Upper lobe of left lung (tissue), 6 donors: ENCODE data around the gene FARP1. TPM values are rescaled to one million over a fixed set of nuclear protein-coding genes. Genes with fewer than 3 reads are reported as not detected.

Source experiments
- ATAC-seq, 2 donors: fragments of 200-7000 bp; cut with Tn5 transposase; one replicate each; pipeline ENCODE4 v1.9.1; 2022; ENCODE audit warnings: mild to moderate bottlenecking in 2 of 2, moderate library complexity in 2 of 2; ENCODE audit not compliant: low FRiP score in 2 of 2
- DNase-seq, 2 donors: peaks; one replicate each; pipeline ENCODE4 v3.0.0-alpha.2; 2019 to 2020
- H3K27ac ChIP-seq, 4 donors: fragments of 200-600 bp; sonication (generic); one replicate each; pipeline ENCODE4 v1.5.1; 2016 to 2019
- H3K27me3 ChIP-seq, 4 donors: fragments of 200-600 bp; sonication (generic); one replicate each; pipeline ENCODE4 v1.5.1; 2017 to 2019
- H3K36me3 ChIP-seq, 4 donors: fragments of 200-600 bp; sonication (generic); one replicate each; pipeline ENCODE4 v1.5.1; 2016 to 2019
- H3K4me1 ChIP-seq, 4 donors: fragments of 200-600 bp; sonication (generic); one replicate each; pipeline ENCODE4 v1.5.1; 2018 to 2019
- H3K4me3 ChIP-seq, 4 donors: fragments of 200-600 bp; sonication (generic); one replicate each; pipeline ENCODE4 v1.5.1; 2017 to 2019; ENCODE audit warnings: mild to moderate bottlenecking in 2 of 4, moderate library complexity in 1 of 4
- H3K9me3 ChIP-seq, 4 donors: fragments of 200-600 bp; sonication (generic); one replicate each; pipeline ENCODE4 v1.5.1; 2018 to 2019
- CTCF ChIP-seq, 6 experiments: fragments of 450-650 bp in 4 of 6; fragments of 200-600 bp in 2 of 6; sonication (generic) in 2 of 6; IDR thresholded peaks; one replicate each; pipeline ENCODE4 v1.5.1; 2016 to 2019; ENCODE audit warnings: antibody characterized with exemption in 6 of 6
- EP300 ChIP-seq, 4 donors: sonication (generic); formaldehyde crosslinking; IDR thresholded peaks; one replicate each; pipeline ENCODE4 v1.5.1; 2017; ENCODE audit warnings: antibody characterized with exemption in 4 of 4, control low read depth in 2 of 4
- POLR2A ChIP-seq, 4 donors: fragments of 450-650 bp; IDR thresholded peaks; one replicate each; pipeline ENCODE4 v1.5.1; 2016 to 2017; ENCODE audit warnings: antibody characterized with exemption in 4 of 4, mild to moderate bottlenecking in 2 of 4
- POLR2AphosphoS5 ChIP-seq, 2 donors: sonication (generic); formaldehyde crosslinking; IDR thresholded peaks; one replicate each; pipeline ENCODE4 v1.5.1; 2017; ENCODE audit warnings: antibody characterized with exemption in 2 of 2
- WGBS, 2 donors: methylation state at CpG; one replicate each; pipeline ENCODE4 v1.1.5; 2017 to 2018; 5-methylcytosine and 5-hydroxymethylcytosine counted together
- total RNA-seq, 6 donors: library from RNA; depleted of rRNA in 4 of 6; stranded (reverse); fragments of >200 nt in 4 of 6; gene quantifications; one replicate each; pipeline versions ENCODE4 v1.1.0 to v1.2.1, GENCODE V29; 2016 to 2021
- donor health status: DM: no; HTN: no; CAD: no; lungs with moderate emphysema.
- donor health status: DM: no; HTN: yes; CAD: no; lungs with severe emphysema.

The FARP1 gene
- total RNA-seq, 6 donors from 2014 or later, result 65.7 to 111 (median 91.8) TPM

- H3K9me3 ChIP-seq, result no peaks in the 10 kb centered on the region
- 83 to 96% methylated on average over 4 to 6 of the region's 6 CpGs for WGBS, 2 donors
- peaks cover 6 to 30% (median 12%) of the 10 kb centered on the region in 4 donors for H3K4me1 ChIP-seq
- peaks cover 9 to 87% (median 55%) of the 10 kb centered on the region in 4 donors for H3K36me3 ChIP-seq
- H3K27ac ChIP-seq, result peak overlapping the region in 1 of 4 donors; percentile 9
- ATAC-seq, result no peak
- no peak for TF ChIP-seq POLR2AphosphoS5 (IDR thresholded peaks at IDR 0.05)
- no peak for TF ChIP-seq EP300 (IDR thresholded peaks at IDR 0.05)
- TF ChIP-seq POLR2A (IDR thresholded peaks at IDR 0.05), result no peak
- no peak for TF ChIP-seq CTCF (IDR thresholded peaks at IDR 0.05)
- no peak overlapping the region for H3K4me3 ChIP-seq
- DNase-seq, result no peak
- no peaks in the 10 kb centered on the region for H3K27me3 ChIP-seq
Observed at GRCh38 chr13:98456413-98456845, 313.5 kb downstream of the FARP1 start.

- DNase-seq, result peak in 1 of 2 donors; percentile 44
- H3K36me3 ChIP-seq, result peaks cover 9 to 86% (median 56%) of the 10 kb centered on the region in 4 donors
- peaks cover 6 to 26% (median 10%) of the 10 kb centered on the region in 4 donors for H3K4me1 ChIP-seq
- no peak overlapping the region for H3K27ac ChIP-seq
- H3K9me3 ChIP-seq, result no peaks in the 10 kb centered on the region
- H3K4me3 ChIP-seq, result no peak overlapping the region
- no peaks in the 10 kb centered on the region for H3K27me3 ChIP-seq
- ATAC-seq, result no peak
- WGBS, 2 donors, result 91 to 94% methylated on average over 13 of the region's 13 CpGs
- TF ChIP-seq POLR2AphosphoS5 (IDR thresholded peaks at IDR 0.05) (no peak), EP300 (IDR thresholded peaks at IDR 0.05) (no peak), CTCF (IDR thresholded peaks at IDR 0.05) (no peak), POLR2A (IDR thresholded peaks at IDR 0.05) (no peak)
Observed at GRCh38 chr13:98457053-98457452, 314.2 kb downstream of the FARP1 start.

- Histone ChIP-seq H3K27me3 (no peaks in the 10 kb centered on the region), H3K4me1 (peaks cover 6 to 26% (median 10%) of the 10 kb centered on the region in 4 donors), H3K27ac (peak overlapping the region in 2 of 4 donors; percentile 39 to 51), H3K9me3 (no peaks in the 10 kb centered on the region), H3K4me3 (no peak overlapping the region), H3K36me3 (peaks cover 9 to 85% (median 56%) of the 10 kb centered on the region in 4 donors)
- peak in 1 of 2 donors; percentile 48 for ATAC-seq
- WGBS, 2 donors, result 70 to 72% methylated on average over 15 to 16 of the region's 16 CpGs
- TF ChIP-seq POLR2A (IDR thresholded peaks at IDR 0.05) (no peak), POLR2AphosphoS5 (IDR thresholded peaks at IDR 0.05) (no peak), EP300 (IDR thresholded peaks at IDR 0.05) (no peak), CTCF (IDR thresholded peaks at IDR 0.05) (no peak)
- DNase-seq, result peak; percentile 58 to 88
Observed at GRCh38 chr13:98458431-98458830, 315.5 kb downstream of the FARP1 start.

- H3K9me3 ChIP-seq, result no peaks in the 10 kb centered on the region
- peaks cover 3 to 21% (median 8%) of the 10 kb centered on the region in 4 donors for H3K4me1 ChIP-seq
- H3K27ac ChIP-seq, result no peak overlapping the region
- no peak for ATAC-seq
- H3K27me3 ChIP-seq, result no peaks in the 10 kb centered on the region
- WGBS, 2 donors, result 93 to 94% methylated on average over 7 to 18 of the region's 18 CpGs
- DNase-seq, result peak in 1 of 2 donors; percentile 61
- H3K36me3 ChIP-seq, result peaks cover 9 to 90% (median 58%) of the 10 kb centered on the region in 4 donors
- no peak for TF ChIP-seq POLR2A (IDR thresholded peaks at IDR 0.05)
- no peak for TF ChIP-seq CTCF (IDR thresholded peaks at IDR 0.05)
- no peak for TF ChIP-seq EP300 (IDR thresholded peaks at IDR 0.05)
- no peak for TF ChIP-seq POLR2AphosphoS5 (IDR thresholded peaks at IDR 0.05)
- H3K4me3 ChIP-seq, result no peak overlapping the region
Observed at GRCh38 chr13:98459171-98459681, 316.3 kb downstream of the FARP1 start.
